Stimulated activated naive B cell treated with anti-CD40 and anti-IgM and Interleukin-4, amounts not matched to agents 10 μg/mL and 1 μg/mL and 100 μg/mL, for 72 hours (primary cell): ENCODE results near the gene ASB1.

Experiments
- ATAC-seq, 2 donors: fragments of 150-1000 bp; cut with Tn5 transposase; replicated peaks; 2 replicates each; pipeline ENCODE4 v1.10.0; 2021; ENCODE audit warnings: moderate library complexity in 1 of 2
- DNase-seq: peaks from one replicate; pipeline ENCODE4 v3.0.0; 2021
- H3K27ac Mint-ChIP-seq: one replicate; pipeline ENCODE4 v1.8.0; 2022; ENCODE audit warnings: mild to moderate bottlenecking, mixed read lengths
- H3K27me3 Mint-ChIP-seq, 2 donors: one replicate each; pipeline ENCODE4 v1.8.0; 2022; ENCODE audit warnings: mixed read lengths in 2 of 2
- H3K36me3 Mint-ChIP-seq, 2 donors: one replicate each; pipeline ENCODE4 v1.8.0; 2022; ENCODE audit warnings: mixed read lengths in 2 of 2, mild to moderate bottlenecking in 1 of 2
- H3K4me1 Mint-ChIP-seq, 2 donors: one replicate each; pipeline ENCODE4 v1.8.0; 2022; ENCODE audit warnings: mixed read lengths in 2 of 2, mild to moderate bottlenecking in 1 of 2
- H3K4me3 Mint-ChIP-seq, 2 donors: one replicate each; pipeline ENCODE4 v1.8.0; 2022; ENCODE audit warnings: mild to moderate bottlenecking in 2 of 2, mixed read lengths in 2 of 2, moderate library complexity in 1 of 2
- H3K9me3 Mint-ChIP-seq, 2 donors: one replicate each; pipeline ENCODE4 v1.8.0; 2022; ENCODE audit warnings: mixed read lengths in 2 of 2, mild to moderate bottlenecking in 1 of 2

Gene ASB1

GRCh38 chr2:238409341-238410199 is 17.2 kb upstream of the ASB1 start:
- no peak overlapping the region for H3K4me3 Mint-ChIP-seq
- no peaks in the 10 kb centered on the region for H3K27me3 Mint-ChIP-seq
- no peaks in the 10 kb centered on the region for H3K4me1 Mint-ChIP-seq
- H3K27ac Mint-ChIP-seq: no peak overlapping the region
- H3K36me3 Mint-ChIP-seq: peaks cover 4 to 10% of the 10 kb centered on the region in 2 donors
- no peak for ATAC-seq
- no peak for DNase-seq
- H3K9me3 Mint-ChIP-seq: no peaks in the 10 kb centered on the region

- Mint-ChIP-seq H3K4me1 (no peaks in the 10 kb centered on the region), H3K36me3 (peaks cover 12 to 24% of the 10 kb centered on the region in 2 donors), H3K27ac (no peak overlapping the region), H3K27me3 (no peaks in the 10 kb centered on the region), H3K9me3 (peaks cover 9 to 13% of the 10 kb centered on the region in 2 donors), H3K4me3 (no peak overlapping the region)
- DNase-seq (no peak), ATAC-seq (no peak)
These were observed 14.5 kb upstream of the ASB1 start for GRCh38 chr2:238412067-238412767.

GRCh38 chr2:238413368-238413767 is 13.4 kb upstream of the ASB1 start:
- peaks cover 3% of the 10 kb centered on the region in 2 donors for H3K27me3 Mint-ChIP-seq
- peaks cover 9 to 13% of the 10 kb centered on the region in 2 donors for H3K9me3 Mint-ChIP-seq
- DNase-seq (no peak), ATAC-seq (no peak)
- no peak overlapping the region for H3K4me3 Mint-ChIP-seq
- H3K36me3 Mint-ChIP-seq: peaks cover 9 to 21% of the 10 kb centered on the region in 2 donors
- no peak overlapping the region for H3K27ac Mint-ChIP-seq
- H3K4me1 Mint-ChIP-seq: no peaks in the 10 kb centered on the region

- peaks cover 4% of the 10 kb centered on the region in 2 donors for H3K27me3 Mint-ChIP-seq
- ATAC-seq (no peak), DNase-seq (no peak)
- peaks cover 9 to 13% of the 10 kb centered on the region in 2 donors for H3K9me3 Mint-ChIP-seq
- H3K27ac Mint-ChIP-seq: no peak overlapping the region
- peaks cover 9 to 28% of the 10 kb centered on the region in 2 donors for H3K36me3 Mint-ChIP-seq
- no peaks in the 10 kb centered on the region for H3K4me1 Mint-ChIP-seq
- H3K4me3 Mint-ChIP-seq: no peak overlapping the region
These were observed 11.5 kb upstream of the ASB1 start for GRCh38 chr2:238415036-238415764.

GRCh38 chr2:238415893-238416292 is 10.8 kb upstream of the ASB1 start:
- ATAC-seq (no peak), DNase-seq (no peak)
- H3K36me3 Mint-ChIP-seq: peaks cover 8 to 28% of the 10 kb centered on the region in 2 donors
- H3K9me3 Mint-ChIP-seq: peaks cover 9 to 13% of the 10 kb centered on the region in 2 donors
- no peak overlapping the region for H3K27ac Mint-ChIP-seq
- no peak overlapping the region for H3K4me3 Mint-ChIP-seq
- no peaks in the 10 kb centered on the region for H3K4me1 Mint-ChIP-seq
- H3K27me3 Mint-ChIP-seq: peaks cover 4% of the 10 kb centered on the region in 2 donors

GRCh38 chr2:238418196-238418998 is 8.3 kb upstream of the ASB1 start:
- H3K36me3 Mint-ChIP-seq: peaks cover 11 to 32% of the 10 kb centered on the region in 2 donors
- H3K4me1 Mint-ChIP-seq: no peaks in the 10 kb centered on the region
- peaks cover 9 to 13% of the 10 kb centered on the region in 2 donors for H3K9me3 Mint-ChIP-seq
- H3K4me3 Mint-ChIP-seq: no peak overlapping the region
- DNase-seq: no peak
- peaks cover 4 to 10% of the 10 kb centered on the region in 2 donors for H3K27me3 Mint-ChIP-seq
- no peak overlapping the region for H3K27ac Mint-ChIP-seq
- no peak for ATAC-seq

GRCh38 chr2:238418999-238419546 is 7.7 kb upstream of the ASB1 start:
- Mint-ChIP-seq H3K27me3 (peaks cover 4 to 10% of the 10 kb centered on the region in 2 donors), H3K4me1 (no peaks in the 10 kb centered on the region), H3K36me3 (peaks cover 11 to 32% of the 10 kb centered on the region in 2 donors), H3K4me3 (no peak overlapping the region), H3K27ac (no peak overlapping the region), H3K9me3 (peaks cover 9 to 13% of the 10 kb centered on the region in 2 donors)
- ATAC-seq (no peak), DNase-seq (no peak)

- no peak overlapping the region for H3K27ac Mint-ChIP-seq
- no peak overlapping the region for H3K4me3 Mint-ChIP-seq
- peaks cover 4 to 10% of the 10 kb centered on the region in 2 donors for H3K27me3 Mint-ChIP-seq
- H3K36me3 Mint-ChIP-seq: peaks cover 10 to 30% of the 10 kb centered on the region in 2 donors
- ATAC-seq (no peak), DNase-seq (no peak)
- H3K9me3 Mint-ChIP-seq: peaks cover 9 to 13% of the 10 kb centered on the region in 2 donors
- peaks cover under 1 to 3% of the 10 kb centered on the region in 2 donors for H3K4me1 Mint-ChIP-seq
These were observed 6.3 kb upstream of the ASB1 start for GRCh38 chr2:238420442-238420841.

GRCh38 chr2:238420878-238421694 is 5.6 kb upstream of the ASB1 start:
- peaks cover 9 to 23% of the 10 kb centered on the region in 2 donors for H3K36me3 Mint-ChIP-seq
- no peak for DNase-seq
- no peak for ATAC-seq
- peaks cover 3 to 10% of the 10 kb centered on the region in 2 donors for H3K4me1 Mint-ChIP-seq
- H3K27me3 Mint-ChIP-seq: peaks cover 4 to 10% of the 10 kb centered on the region in 2 donors
- no peak overlapping the region for H3K4me3 Mint-ChIP-seq
- peaks cover 5 to 9% of the 10 kb centered on the region in 2 donors for H3K9me3 Mint-ChIP-seq
- H3K27ac Mint-ChIP-seq: no peak overlapping the region

GRCh38 chr2:238421695-238422035 is 5.1 kb upstream of the ASB1 start:
- H3K4me1 Mint-ChIP-seq: peaks cover 5 to 12% of the 10 kb centered on the region in 2 donors
- H3K27ac Mint-ChIP-seq: no peak overlapping the region
- peaks cover 4 to 10% of the 10 kb centered on the region in 2 donors for H3K27me3 Mint-ChIP-seq
- H3K36me3 Mint-ChIP-seq: peaks cover 5 to 17% of the 10 kb centered on the region in 2 donors
- H3K9me3 Mint-ChIP-seq: peaks cover 2 to 3% of the 10 kb centered on the region in 2 donors
- ATAC-seq: no peak
- no peak overlapping the region for H3K4me3 Mint-ChIP-seq
- DNase-seq: no peak

- peaks cover 3 to 15% of the 10 kb centered on the region in 2 donors for H3K36me3 Mint-ChIP-seq
- H3K27me3 Mint-ChIP-seq: peaks cover 4 to 10% of the 10 kb centered on the region in 2 donors
- no peak overlapping the region for H3K4me3 Mint-ChIP-seq
- H3K9me3 Mint-ChIP-seq: no peaks in the 10 kb centered on the region
- no peak for DNase-seq
- ATAC-seq: no peak
- no peak overlapping the region for H3K27ac Mint-ChIP-seq
- H3K4me1 Mint-ChIP-seq: peaks cover 5 to 12% of the 10 kb centered on the region in 2 donors
These were observed 4.4 kb upstream of the ASB1 start for GRCh38 chr2:238422285-238422684.

- H3K27me3 Mint-ChIP-seq: peaks cover 4 to 10% of the 10 kb centered on the region in 2 donors
- H3K27ac Mint-ChIP-seq: no peak overlapping the region
- no peak for ATAC-seq
These were observed 3.8 kb upstream of the ASB1 start for GRCh38 chr2:238422940-238423339.

More at GRCh38 chr2:238422940-238423339, 3.8 kb upstream of the ASB1 start:
- Mint-ChIP-seq H3K36me3 (peaks cover 3 to 17% of the 10 kb centered on the region in 2 donors), H3K9me3 (no peaks in the 10 kb centered on the region), H3K4me3 (no peak overlapping the region), H3K4me1 (peaks cover 9 to 16% of the 10 kb centered on the region in 2 donors)
- no peak for DNase-seq
